GM12878 (cell line): ENCODE results near the gene TCHP. TPM values are rescaled to one million over a fixed set of nuclear protein-coding genes. Genes with fewer than 3 reads are reported as not detected.

Experiments
- ASH2L ChIP-seq: fragments of 300-600, 200-600 bp; sonication (generic); IDR thresholded peaks from 2 replicates; pipeline ENCODE4 v1.6.1; 2017; ENCODE audit warnings: low read depth, mild to moderate bottlenecking, borderline replicate concordance
- BCL11A ChIP-seq: IDR thresholded peaks from 2 replicates; pipeline ENCODE4 v1.6.1; 2011; ENCODE audit warnings: low read depth, low read length
- ETV6 ChIP-seq, 2 experiments: fragments of 450-650 bp in 1 of 2; IDR thresholded peaks in 1 of 2; conservative IDR thresholded peaks in 1 of 2; 2 replicates each; pipeline ENCODE4 v1.6.1; 2014; ENCODE audit warnings: antibody characterized with exemption in 1 of 2, borderline replicate concordance in 1 of 2, low read depth in 1 of 2, mild to moderate bottlenecking in 1 of 2, moderate library complexity in 1 of 2
- GABPA ChIP-seq: IDR thresholded peaks from 2 replicates; pipeline ENCODE4 v1.6.1; 2014; ENCODE audit warnings: antibody characterized with exemption, low read depth, mild to moderate bottlenecking, inconsistent platforms
- IKZF2 ChIP-seq, 2 experiments: fragments of 450-650 bp; IDR thresholded peaks; 2 replicates each; pipeline ENCODE4 v1.6.1; 2017; ENCODE audit warnings: mild to moderate bottlenecking in 2 of 2, moderate library complexity in 2 of 2
- JUNB ChIP-seq: IDR thresholded peaks from 2 replicates; pipeline ENCODE4 v1.6.1; 2016; ENCODE audit warnings: antibody characterized with exemption, mild to moderate bottlenecking
- MTA3 ChIP-seq: IDR thresholded peaks from 2 replicates; pipeline ENCODE4 v1.6.1; 2012; ENCODE audit warnings: low read length, inconsistent platforms, borderline replicate concordance
- MXI1 ChIP-seq: fragments of 150-350 bp; IDR thresholded peaks from 2 replicates; pipeline ENCODE4 v1.6.1; 2011; ENCODE audit warnings: low read depth, mild to moderate bottlenecking, inconsistent platforms, low read length, improper control_type of control experiment
- NR2C2 ChIP-seq: IDR thresholded peaks from 2 replicates; pipeline ENCODE4 v1.6.1; 2011; ENCODE audit warnings: borderline replicate concordance, low read depth; ENCODE audit not compliant: control insufficient read depth, insufficient read length
- PAX5 ChIP-seq: IDR thresholded peaks from 2 replicates; pipeline ENCODE4 v1.6.1; 2011; ENCODE audit warnings: low read depth, low read length, borderline replicate concordance
- POU2F2 ChIP-seq: IDR thresholded peaks from 3 replicates; pipeline ENCODE4 v1.6.1; 2011; ENCODE audit warnings: low read depth, mild to moderate bottlenecking, low read length, borderline replicate concordance
- SMC3 ChIP-seq: IDR thresholded peaks from 2 replicates; pipeline ENCODE4 v1.6.1; 2011; ENCODE audit warnings: low read length, improper control_type of control experiment, borderline replicate concordance
- SP1 ChIP-seq: IDR thresholded peaks from one replicate; pipeline ENCODE4 v1.6.1; 2011; ENCODE audit warnings: low read depth, low read length
- SREBF1 ChIP-seq: IDR thresholded peaks from 2 replicates; pipeline ENCODE4 v1.6.1; 2012; ENCODE audit warnings: mild to moderate bottlenecking, low read length
- STAT3 ChIP-seq: IDR thresholded peaks from 2 replicates; pipeline ENCODE4 v1.6.1; 2011; ENCODE audit warnings: low read depth, low read length, improper control_type of control experiment
- TCF3 ChIP-seq: IDR thresholded peaks from 2 replicates; pipeline ENCODE4 v1.6.1; 2012; ENCODE audit warnings: low read depth, mild to moderate bottlenecking, low read length, borderline replicate concordance; ENCODE audit not compliant: insufficient read depth
- ZNF274 ChIP-seq: IDR thresholded peaks from one replicate; pipeline ENCODE4 v1.8.0; 2011; ENCODE audit not compliant: insufficient read length, insufficient read depth
- polyA plus RNA-seq, 11 experiments: library from polyadenylated mRNA; depleted of rRNA in 4 of 11; unstranded in 6 of 11; stranded (reverse) in 5 of 11; fragments of >200 nt; fragmentation: Nextera tagmentation in 4 of 11; fragmentation: Illumina TruSeq in 1 of 11; extraction: Ambion mirVana in 4 of 11; extraction: Trizol in 1 of 11; gene quantifications; 1 replicate in 1 of 11; 2 replicates in 10 of 11; pipeline versions ENCODE4 v1.2.1 to v1.2.3, GENCODE V29; 2011 to 2016; ENCODE audit warnings: inconsistent platforms in 2 of 11, missing spikeins in 2 of 11, low read depth in 1 of 11
- total RNA-seq, 4 experiments: library from RNA; depleted of rRNA in 3 of 4; stranded (reverse); fragments of >200 nt in 3 of 4; fragmentation: Illumina TruSeq in 1 of 4; extraction: Trizol in 1 of 4; gene quantifications; 2 replicates each; pipeline versions ENCODE4 v1.2.1 to v1.2.3, GENCODE V29; 2013 to 2021
- TF ChIP-seq, protein P1 (sequence below): IDR thresholded peaks from 2 replicates; pipeline ENCODE4 v1.6.1; 2011; ENCODE audit warnings: mild to moderate bottlenecking, low read depth, low read length, moderate library complexity; ENCODE audit not compliant: insufficient replicate concordance
- TF ChIP-seq, protein P2 (sequence below): fragments of 450-650 bp; IDR thresholded peaks from 2 replicates; pipeline ENCODE4 v1.6.1; 2014; ENCODE audit warnings: mild to moderate bottlenecking
- TF ChIP-seq, protein P3 (sequence below): IDR thresholded peaks from 2 replicates; pipeline ENCODE4 v1.6.1; 2011; ENCODE audit warnings: low read depth, mild to moderate bottlenecking, low read length, moderate library complexity, borderline replicate concordance; ENCODE audit errors: extremely low read depth
- TF ChIP-seq, protein P4 (sequence below): fragments of 450-650 bp; IDR thresholded peaks from 2 replicates; pipeline ENCODE4 v1.6.1; 2016; ENCODE audit warnings: mild to moderate bottlenecking, moderate library complexity, borderline replicate concordance

TCHP gene
- total and polyA plus RNA-seq, 10 of the 15 experiments (the other 5 are each of a cell fraction or from before 2014, with no cell fraction given), result 4.8 to 18.6 (median 15.0) TPM

DNA sequence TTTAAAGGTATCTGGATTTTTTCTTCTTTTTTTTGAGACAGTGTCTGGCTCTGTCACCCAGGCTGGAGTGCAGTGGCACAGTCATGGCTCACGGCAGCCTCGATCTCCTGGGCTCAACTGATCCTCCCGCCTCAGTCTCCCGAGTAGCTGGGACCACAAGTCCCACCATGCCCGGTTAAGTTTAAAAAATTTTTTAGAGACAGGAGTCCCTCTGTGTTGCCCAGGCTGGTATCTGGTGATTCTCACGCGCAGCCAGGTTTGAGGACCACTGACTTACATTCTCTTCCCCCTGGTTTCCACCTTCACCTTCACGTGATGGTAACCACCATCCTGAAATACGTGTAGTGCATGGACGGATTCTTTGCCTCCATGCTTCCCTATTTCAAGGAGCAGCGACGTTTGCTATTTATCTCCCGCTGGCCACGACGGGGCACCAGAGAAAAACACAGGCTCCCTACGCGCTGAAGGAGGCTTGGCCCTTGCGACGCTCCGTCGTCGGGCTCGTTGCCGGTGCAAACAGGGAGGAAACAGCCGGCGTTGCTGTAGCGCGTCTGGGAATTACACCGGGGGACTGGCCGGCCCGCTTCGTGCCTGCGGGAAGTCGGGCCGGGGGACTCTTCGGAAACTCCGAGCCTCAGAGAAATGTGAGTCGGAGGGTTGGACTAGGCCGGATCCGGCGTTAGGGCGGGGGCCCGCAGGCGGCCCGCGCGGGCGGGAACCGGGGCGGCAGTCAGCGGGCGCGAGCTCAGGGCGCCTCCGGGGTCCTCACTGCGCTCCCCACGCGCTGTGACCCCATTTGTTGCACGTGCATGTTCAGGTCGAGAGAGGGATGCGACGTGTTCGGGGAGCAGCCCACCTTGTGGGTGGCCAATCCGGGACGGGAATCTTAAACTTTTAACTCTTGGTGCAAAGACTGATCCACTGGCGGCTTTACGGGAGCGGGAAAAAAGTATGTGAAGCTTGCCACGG, at the start of gene TCHP (continued):
- TF ChIP-seq ASH2L, result peak; percentile 90; the same call in 1 of the 2 replicates
- TF ChIP-seq MXI1, result peak; percentile 83; the same call in 1 of the 2 replicates
- no peak for TF ChIP-seq ZNF274
- TF ChIP-seq TCF3, result no peak
- TF ChIP-seq JUNB, result no peak
- TF ChIP-seq, protein P1, sequence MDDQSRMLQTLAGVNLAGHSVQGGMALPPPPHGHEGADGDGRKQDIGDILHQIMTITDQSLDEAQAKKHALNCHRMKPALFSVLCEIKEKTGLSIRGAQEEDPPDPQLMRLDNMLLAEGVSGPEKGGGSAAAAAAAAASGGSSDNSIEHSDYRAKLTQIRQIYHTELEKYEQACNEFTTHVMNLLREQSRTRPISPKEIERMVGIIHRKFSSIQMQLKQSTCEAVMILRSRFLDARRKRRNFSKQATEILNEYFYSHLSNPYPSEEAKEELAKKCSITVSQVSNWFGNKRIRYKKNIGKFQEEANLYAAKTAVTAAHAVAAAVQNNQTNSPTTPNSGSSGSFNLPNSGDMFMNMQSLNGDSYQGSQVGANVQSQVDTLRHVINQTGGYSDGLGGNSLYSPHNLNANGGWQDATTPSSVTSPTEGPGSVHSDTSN, result no peak
- peak; percentile 28 for TF ChIP-seq SMC3
- no peak for TF ChIP-seq BCL11A
- TF ChIP-seq SREBF1, result no peak
- TF ChIP-seq GABPA, result no peak
- peak in 1 of 2 experiments; percentile 22; a peak in 1 of 4 replicates for TF ChIP-seq ETV6 (conservative IDR thresholded peaks at IDR 0.05 in 1 of 2, IDR thresholded peaks at IDR 0.05 in 1 of 2; ENCODE audit: borderline replicate concordance in 1 of 2, low read depth in 1 of 2)
- TF ChIP-seq SP1, result no peak
- TF ChIP-seq POU2F2, result no peak; the same call in 2 of the 3 replicates
- TF ChIP-seq, protein P2, sequence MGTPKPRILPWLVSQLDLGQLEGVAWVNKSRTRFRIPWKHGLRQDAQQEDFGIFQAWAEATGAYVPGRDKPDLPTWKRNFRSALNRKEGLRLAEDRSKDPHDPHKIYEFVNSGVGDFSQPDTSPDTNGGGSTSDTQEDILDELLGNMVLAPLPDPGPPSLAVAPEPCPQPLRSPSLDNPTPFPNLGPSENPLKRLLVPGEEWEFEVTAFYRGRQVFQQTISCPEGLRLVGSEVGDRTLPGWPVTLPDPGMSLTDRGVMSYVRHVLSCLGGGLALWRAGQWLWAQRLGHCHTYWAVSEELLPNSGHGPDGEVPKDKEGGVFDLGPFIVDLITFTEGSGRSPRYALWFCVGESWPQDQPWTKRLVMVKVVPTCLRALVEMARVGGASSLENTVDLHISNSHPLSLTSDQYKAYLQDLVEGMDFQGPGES, result no peak; the same call in 1 of the 2 replicates
- TF ChIP-seq, protein P3, sequence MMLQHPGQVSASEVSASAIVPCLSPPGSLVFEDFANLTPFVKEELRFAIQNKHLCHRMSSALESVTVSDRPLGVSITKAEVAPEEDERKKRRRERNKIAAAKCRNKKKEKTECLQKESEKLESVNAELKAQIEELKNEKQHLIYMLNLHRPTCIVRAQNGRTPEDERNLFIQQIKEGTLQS, result no peak
- peak; percentile 80 for TF ChIP-seq IKZF2 (IDR thresholded peaks at IDR 0.05)
- TF ChIP-seq STAT3, result 0 out of 2 replicates have a peak, but pooled peaks have one; percentile 22
- TF ChIP-seq PAX5, result no peak
- TF ChIP-seq MTA3, result no peak
- TF ChIP-seq NR2C2, result no peak
- TF ChIP-seq, protein P4, sequence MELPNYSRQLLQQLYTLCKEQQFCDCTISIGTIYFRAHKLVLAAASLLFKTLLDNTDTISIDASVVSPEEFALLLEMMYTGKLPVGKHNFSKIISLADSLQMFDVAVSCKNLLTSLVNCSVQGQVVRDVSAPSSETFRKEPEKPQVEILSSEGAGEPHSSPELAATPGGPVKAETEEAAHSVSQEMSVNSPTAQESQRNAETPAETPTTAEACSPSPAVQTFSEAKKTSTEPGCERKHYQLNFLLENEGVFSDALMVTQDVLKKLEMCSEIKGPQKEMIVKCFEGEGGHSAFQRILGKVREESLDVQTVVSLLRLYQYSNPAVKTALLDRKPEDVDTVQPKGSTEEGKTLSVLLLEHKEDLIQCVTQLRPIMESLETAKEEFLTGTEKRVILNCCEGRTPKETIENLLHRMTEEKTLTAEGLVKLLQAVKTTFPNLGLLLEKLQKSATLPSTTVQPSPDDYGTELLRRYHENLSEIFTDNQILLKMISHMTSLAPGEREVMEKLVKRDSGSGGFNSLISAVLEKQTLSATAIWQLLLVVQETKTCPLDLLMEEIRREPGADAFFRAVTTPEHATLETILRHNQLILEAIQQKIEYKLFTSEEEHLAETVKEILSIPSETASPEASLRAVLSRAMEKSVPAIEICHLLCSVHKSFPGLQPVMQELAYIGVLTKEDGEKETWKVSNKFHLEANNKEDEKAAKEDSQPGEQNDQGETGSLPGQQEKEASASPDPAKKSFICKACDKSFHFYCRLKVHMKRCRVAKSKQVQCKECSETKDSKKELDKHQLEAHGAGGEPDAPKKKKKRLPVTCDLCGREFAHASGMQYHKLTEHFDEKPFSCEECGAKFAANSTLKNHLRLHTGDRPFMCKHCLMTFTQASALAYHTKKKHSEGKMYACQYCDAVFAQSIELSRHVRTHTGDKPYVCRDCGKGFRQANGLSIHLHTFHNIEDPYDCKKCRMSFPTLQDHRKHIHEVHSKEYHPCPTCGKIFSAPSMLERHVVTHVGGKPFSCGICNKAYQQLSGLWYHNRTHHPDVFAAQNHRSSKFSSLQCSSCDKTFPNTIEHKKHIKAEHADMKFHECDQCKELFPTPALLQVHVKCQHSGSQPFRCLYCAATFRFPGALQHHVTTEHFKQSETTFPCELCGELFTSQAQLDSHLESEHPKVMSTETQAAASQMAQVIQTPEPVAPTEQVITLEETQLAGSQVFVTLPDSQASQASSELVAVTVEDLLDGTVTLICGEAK, result no peak
